GM18870 (cell line): Measurements from ENCODE around the gene ADD1.

Experiments
- ATAC-seq: cut with Tn5 transposase; IDR thresholded peaks from one replicate; pipeline ENCODE4 v1.9.1; 2021; ENCODE audit warnings: moderate library complexity; ENCODE audit not compliant: unreplicated experiment

Gene ADD1

GRCh38 chr4:2820216-2820982 is 23.2 kb upstream of the ADD1 start:
- no peak for ATAC-seq

- no peak for ATAC-seq
These were observed 21.0 kb upstream of the ADD1 start for GRCh38 chr4:2822461-2823300.

- ATAC-seq: no peak
These were observed 20.4 kb upstream of the ADD1 start for GRCh38 chr4:2823301-2823670.

GRCh38 chr4:2823671-2824328 is 19.8 kb upstream of the ADD1 start:
- no peak for ATAC-seq

- no peak for ATAC-seq
These were observed 19.3 kb upstream of the ADD1 start for GRCh38 chr4:2824329-2824835.

GRCh38 chr4:2824836-2825381 is 18.7 kb upstream of the ADD1 start:
- ATAC-seq: no peak

- no peak for ATAC-seq
These were observed 17.9 kb upstream of the ADD1 start for GRCh38 chr4:2825740-2826139.

GRCh38 chr4:2827071-2827873 is 16.4 kb upstream of the ADD1 start:
- no peak for ATAC-seq

- ATAC-seq: no peak
These were observed 15.5 kb upstream of the ADD1 start for GRCh38 chr4:2827874-2828751.

- ATAC-seq: no peak
These were observed 14.9 kb upstream of the ADD1 start for GRCh38 chr4:2828758-2829181.

GRCh38 chr4:2829321-2829932 is 14.2 kb upstream of the ADD1 start:
- no peak for ATAC-seq

GRCh38 chr4:2829933-2830451 is 13.7 kb upstream of the ADD1 start:
- no peak for ATAC-seq

GRCh38 chr4:2830632-2831610 is 12.7 kb upstream of the ADD1 start:
- no peak for ATAC-seq

- no peak for ATAC-seq
These were observed 11.9 kb upstream of the ADD1 start for GRCh38 chr4:2831611-2832308.

- ATAC-seq: no peak
These were observed 11.2 kb upstream of the ADD1 start for GRCh38 chr4:2832309-2832980.

GRCh38 chr4:2832981-2833670 is 10.5 kb upstream of the ADD1 start:
- ATAC-seq: no peak
